IMR-90 (cell line): Measurements from ENCODE around the gene AP2M1. TPM values are rescaled to one million over a fixed set of nuclear protein-coding genes. Genes with fewer than 3 reads are reported as not detected.

Experiments
- ATAC-seq: fragments of 200-7000 bp; cut with Tn5 transposase; 2 replicates; pipeline ENCODE4 v1.9.1; 2020; ENCODE audit warnings: low read depth, mild to moderate bottlenecking, moderate library complexity
- BruUV-seq: library from RNA; stranded (reverse); fragments of 400-500 nt; replicated peaks from 2 replicates; lab custom pipeline; 2021; lab: Mats Ljungman, UMichigan
- CTCF ChIA-PET: fragments of 300-600 bp; formaldehyde crosslinking; extraction: SDS; loops from one replicate; lab custom pipeline; 2021; ENCODE audit warnings: antibody characterized with exemption; lab: Yijun Ruan, JAX
- POLR2A ChIA-PET: fragments of 300-600 bp; sonication (Branson Sonifier 250); formaldehyde crosslinking; loops from one replicate; lab custom pipeline; 2022; ENCODE audit warnings: antibody characterized with exemption; ENCODE audit not compliant: unreplicated experiment; lab: Charles Lee
- DNase-seq: peaks from one replicate; pipeline ENCODE4 v3.0.0; 2013
- H2AFZ ChIP-seq: replicated peaks from 2 replicates; pipeline ENCODE3; 2013; ENCODE audit warnings: low read length, mild to moderate bottlenecking; ENCODE audit not compliant: poor library complexity
- H2AK5ac ChIP-seq: 2 replicates; pipeline ENCODE4 v1.6.1; 2013; ENCODE audit warnings: low read depth, low read length, inconsistent platforms
- H2AK9ac ChIP-seq: replicated peaks from 2 replicates; pipeline ENCODE3; 2013; ENCODE audit warnings: mild to moderate bottlenecking, low read depth, low read length, moderate library complexity; ENCODE audit not compliant: poor library complexity
- H2BK120ac ChIP-seq: 2 replicates; pipeline ENCODE4 v1.6.1; 2013; ENCODE audit warnings: low read depth, low read length, inconsistent platforms
- H2BK15ac ChIP-seq: 3 replicates; pipeline ENCODE4 v1.6.1; 2013; ENCODE audit warnings: low read depth, low read length, inconsistent platforms
- H2BK20ac ChIP-seq: 2 replicates; pipeline ENCODE4 v1.6.1; 2013; ENCODE audit warnings: low read depth, mild to moderate bottlenecking, inconsistent platforms, low read length, moderate library complexity
- H2BK5ac ChIP-seq: 2 replicates; pipeline ENCODE4 v1.6.1; 2013; ENCODE audit warnings: mild to moderate bottlenecking, low read depth, low read length, inconsistent platforms; ENCODE audit not compliant: poor library complexity, severe bottlenecking
- H3K14ac ChIP-seq: replicated peaks from 2 replicates; pipeline ENCODE4 v1.6.1; 2013; ENCODE audit warnings: low read depth, low read length, inconsistent platforms
- H3K18ac ChIP-seq: 2 replicates; pipeline ENCODE4 v1.6.1; 2013; ENCODE audit warnings: low read depth, low read length, control low read depth
- H3K23ac ChIP-seq: 2 replicates; pipeline ENCODE4 v1.6.1; 2013; ENCODE audit warnings: low read depth, low read length, inconsistent platforms
- H3K27ac ChIP-seq: 2 replicates; pipeline ENCODE4 v1.5.1; 2013; ENCODE audit warnings: mild to moderate bottlenecking, control low read depth, low read length; ENCODE audit not compliant: insufficient read depth
- H3K27me3 ChIP-seq: 2 replicates; pipeline ENCODE4 v1.6.1; 2013; ENCODE audit warnings: low read length; ENCODE audit not compliant: control insufficient read depth, insufficient read depth
- H3K36me3 ChIP-seq: 2 replicates; pipeline ENCODE4 v1.6.1; 2013; ENCODE audit warnings: low read length, mixed read lengths; ENCODE audit not compliant: control insufficient read depth, insufficient read depth
- H3K4ac ChIP-seq: 2 replicates; pipeline ENCODE4 v1.6.1; 2013; ENCODE audit warnings: low read depth, low read length, inconsistent platforms
- H3K4me1 ChIP-seq: 2 replicates; pipeline ENCODE4 v1.6.1; 2013; ENCODE audit warnings: low read length, mixed read lengths; ENCODE audit not compliant: control insufficient read depth, insufficient read depth
- H3K4me2 ChIP-seq: 2 replicates; pipeline ENCODE4 v1.6.1; 2013; ENCODE audit warnings: low read depth, mild to moderate bottlenecking, control low read depth, low read length, moderate library complexity
- H3K4me3 ChIP-seq: 2 replicates; pipeline ENCODE4 v1.5.1; 2013; ENCODE audit warnings: low read depth, mild to moderate bottlenecking, control low read depth, low read length, moderate library complexity; ENCODE audit not compliant: insufficient read depth
- H3K56ac ChIP-seq: 2 replicates; pipeline ENCODE4 v1.6.1; 2013; ENCODE audit warnings: low read length, inconsistent platforms; ENCODE audit not compliant: insufficient read depth; ENCODE audit errors: extremely low read depth
- H3K79me1 ChIP-seq, 2 experiments: 2 replicates each; pipeline ENCODE4 v1.6.1; 2013; ENCODE audit warnings: low read length in 2 of 2, inconsistent platforms in 1 of 2, low read depth in 1 of 2
- H3K9ac ChIP-seq: 2 replicates; pipeline ENCODE4 v1.6.1; 2013; ENCODE audit warnings: low read depth, low read length, control low read depth
- H3K9me1 ChIP-seq: 2 replicates; pipeline ENCODE4 v1.6.1; 2013; ENCODE audit warnings: low read length, inconsistent platforms; ENCODE audit not compliant: insufficient read depth
- H3K9me3 ChIP-seq: 2 replicates; pipeline ENCODE4 v1.6.1; 2013; ENCODE audit warnings: low read length; ENCODE audit not compliant: control insufficient read depth, insufficient read depth
- H4K20me1 ChIP-seq: 2 replicates; pipeline ENCODE4 v1.6.1; 2013; ENCODE audit warnings: low read length, inconsistent platforms; ENCODE audit not compliant: insufficient read depth
- H4K5ac ChIP-seq: 2 replicates; pipeline ENCODE4 v1.6.1; 2013; ENCODE audit warnings: mild to moderate bottlenecking, low read depth, low read length, control low read depth
- H4K8ac ChIP-seq, 2 experiments: 2 replicates each; pipeline ENCODE4 v1.6.1; 2013; ENCODE audit warnings: low read depth in 2 of 2, low read length in 2 of 2, control low read depth in 1 of 2, inconsistent platforms in 1 of 2
- H4K91ac ChIP-seq: 2 replicates; pipeline ENCODE4 v1.6.1; 2013; ENCODE audit warnings: low read depth, low read length, inconsistent platforms; ENCODE audit not compliant: insufficient read depth
- BHLHE40 ChIP-seq: fragments of 150-350 bp; IDR thresholded peaks from 2 replicates; pipeline ENCODE4 v1.6.1; 2016; ENCODE audit warnings: mild to moderate bottlenecking, low read depth, low read length
- CHD1 ChIP-seq: IDR thresholded peaks from 2 replicates; pipeline ENCODE4 v1.6.1; 2012; ENCODE audit warnings: low read depth, low read length, improper control_type of control experiment
- CTCF ChIP-seq: conservative IDR thresholded peaks from 2 replicates; pipeline ENCODE4 v1.5.1; 2012; ENCODE audit warnings: mild to moderate bottlenecking, low read depth, low read length, improper control_type of control experiment
- MAZ ChIP-seq: IDR thresholded peaks from 2 replicates; pipeline ENCODE4 v1.6.1; 2012; ENCODE audit warnings: low read depth, mild to moderate bottlenecking, low read length, improper control_type of control experiment, moderate library complexity, borderline replicate concordance
- MXI1 ChIP-seq: IDR thresholded peaks from 2 replicates; pipeline ENCODE4 v1.6.1; 2012; ENCODE audit warnings: low read depth, mild to moderate bottlenecking, low read length, moderate library complexity, borderline replicate concordance
- NFE2L2 ChIP-seq: fragments of 150-350 bp; IDR thresholded peaks from 2 replicates; pipeline ENCODE4 v1.6.1; 2016; ENCODE audit warnings: low read depth, mild to moderate bottlenecking, low read length
- POLR2A ChIP-seq: IDR thresholded peaks from 2 replicates; pipeline ENCODE4 v1.6.1; 2012; ENCODE audit warnings: mild to moderate bottlenecking, low read depth, low read length
- RFX5 ChIP-seq: IDR thresholded peaks from 2 replicates; pipeline ENCODE4 v1.8.0; 2012; ENCODE audit warnings: low read depth, mild to moderate bottlenecking, low read length, moderate library complexity
- SMC3 ChIP-seq: fragments of 150-350 bp; IDR thresholded peaks from 2 replicates; pipeline ENCODE4 v1.6.1; 2016; ENCODE audit warnings: low read depth, mild to moderate bottlenecking, antibody characterized with exemption, low read length, moderate library complexity
- WGBS, 2 experiments: methylation state at CpG; one replicate each; pipeline versions ENCODE4 v1.1.5 to v1.1.7; 2013; ENCODE audit warnings: missing lambda C conversion rate in 2 of 2; ENCODE audit not compliant: insufficient read length in 1 of 2; ENCODE audit errors: extremely low coverage in 2 of 2; 5-methylcytosine and 5-hydroxymethylcytosine counted together
- dilution Hi-C: fragments of 300-500 bp; cut with HindIII; formaldehyde crosslinking; loops from one replicate; pipeline ENCODE4 v1.14.3; 2018; ENCODE audit warnings: low sequenced_read_pairs; ENCODE audit not compliant: unreplicated experiment
- in situ Hi-C: fragments of 300-500 bp; cut with MboI; formaldehyde crosslinking; loops from 3 replicates; pipeline ENCODE4 v1.14.3; 2019; ENCODE audit warnings: low sequenced_read_pairs, inconsistent platforms, mixed read lengths
- intact Hi-C: fragments of 100-400 bp; cut with micrococcal nuclease; formaldehyde crosslinking; loops from 2 replicates; pipeline ENCODE4 v1.10.0; 2022
- polyA plus RNA-seq, 3 experiments: library from polyadenylated mRNA; depleted of rRNA; stranded (reverse); fragments of >200 nt; gene quantifications; 2 replicates each; pipeline ENCODE4 v1.2.3, GENCODE V29; 2012; ENCODE audit warnings: low replicate concordance in 1 of 3
- total RNA-seq: library from RNA; depleted of rRNA; stranded (reverse); fragments of >200 nt; gene quantifications from 2 replicates; pipeline ENCODE4 v1.2.3, GENCODE V29; 2012

Gene AP2M1
- total and polyA plus RNA-seq, 2 of the 4 experiments (the other 2 are of a cell fraction), result 876 to 1,065 TPM

- Histone ChIP-seq H3K36me3 (peaks cover 14% of the 10 kb centered on the region), H3K4me1 (0 out of 2 replicates have a peak, but pooled peaks cover 2% of the 10 kb centered on the region), H3K9ac (no peak overlapping the region), H3K27ac (no peak overlapping the region), H4K8ac (no peak overlapping the region), H3K56ac (no peak overlapping the region), H3K4me2 (no peak overlapping the region), H3K4ac (no peak overlapping the region), H2BK120ac (no peak overlapping the region), H3K27me3 (no peaks in the 10 kb centered on the region), H3K4me3 (no peak overlapping the region), H2BK20ac (no peak overlapping the region), H4K20me1 (peaks cover 11% of the 10 kb centered on the region), H3K9me1 (peaks cover 2% of the 10 kb centered on the region; the same call in 1 of the 2 replicates), H2AFZ (no peak overlapping the region), H2BK15ac (no peak overlapping the region), H2BK5ac (no peak overlapping the region), H3K79me1 (peaks cover 2 to 7% of the 10 kb centered on the region in 2 experiments), H4K5ac (no peak overlapping the region), H4K91ac (no peak overlapping the region), H3K23ac (no peak overlapping the region), H3K9me3 (no peaks in the 10 kb centered on the region), H3K14ac (no peak overlapping the region), H3K18ac (no peak overlapping the region), H2AK5ac (no peak overlapping the region), H2AK9ac (no peak overlapping the region)
- BruUV-seq, result no TSS peak
- dilution Hi-C loops (no loop called here), intact Hi-C loops (loop anchor here (5.0 kb wide), 1 partner anchor 103 kb away; no protein-coding TSS in a partner anchor), in situ Hi-C loops (no loop called here)
- no peak for TF ChIP-seq CHD1
- TF ChIP-seq SMC3, result no peak
- TF ChIP-seq MXI1, result no peak
- TF ChIP-seq BHLHE40, result no peak
- TF ChIP-seq NFE2L2, result no peak
- no peak for TF ChIP-seq MAZ
- TF ChIP-seq CTCF, result no peak
- no peak for TF ChIP-seq RFX5
- no peak for TF ChIP-seq POLR2A
- no peak for ATAC-seq
- POLR2A ChIA-PET, result interaction anchor here (0.6 kb wide), 2 partner anchors 131 to 530 kb away, joined by 5 to 14 read pairs; partner anchors contain the start of gene ABCC5
- 100% methylated on average over 3 of the region's 6 CpGs; no CpG with 5 or more reads in 1 of the 2 experiments for WGBS, 2 experiments
- DNase-seq, result no peak
- CTCF ChIA-PET, result interaction anchor here (0.6 to 0.7 kb wide), 2 partner anchors 78 to 151 kb away, joined by 3 to 4 read pairs; no protein-coding TSS in a partner anchor
Measured at GRCh38 chr3:184149123-184149522, 25.5 kb upstream of the AP2M1 start.
